Measurements from ENCODE around the gene ATG7. TPM values are rescaled to one million over a fixed set of nuclear protein-coding genes. Genes with fewer than 3 reads are reported as not detected.

Gene ATG7
- total RNA-seq, 3 donors from 2014 or later (not counting 1 experiment from before 2014, with no cell fraction given): 55.3 to 72.9 (median 68.6) TPM

GRCh38 chr3:11536132-11536935 lies 264.1 kb downstream of the ATG7 start:
- no peak for DNase-seq
- ATAC-seq: no peak
- H3K9me3 ChIP-seq (ENCODE audit: control insufficient read depth, insufficient read depth, low read length): no peaks in the 10 kb centered on the region
- H3K27ac ChIP-seq (ENCODE audit: low read length): no peak overlapping the region
- Mint-ChIP-seq H3K4me1 (peaks cover 5 to 14% of the 10 kb centered on the region in 2 donors), H3K4me3 (no peak overlapping the region), H3K9me3 (no peaks in the 10 kb centered on the region), H3K27me3 (ENCODE audit: low read depth in 2 of 2) (no peaks in the 10 kb centered on the region), H3K27ac (no peak overlapping the region), H3K36me3 (no peaks in the 10 kb centered on the region)
- no peaks in the 10 kb centered on the region for H3K27me3 ChIP-seq (ENCODE audit: control insufficient read depth, insufficient read depth, low read length)
- no peak overlapping the region for H3K4me3 ChIP-seq (ENCODE audit: low read length)
- intact Hi-C loops (cut with micrococcal nuclease): no loop called here
- H3K36me3 ChIP-seq (ENCODE audit: control insufficient read depth, insufficient read depth, low read length): peaks cover 2% of the 10 kb centered on the region
- no peak for TF ChIP-seq CTCF (IDR thresholded peaks at IDR 0.05)
- WGBS (ENCODE audit: insufficient coverage): 96% methylated on average over 23 of the region's 23 CpGs
- H3K4me1 ChIP-seq (ENCODE audit: control insufficient read depth, insufficient read depth, low read length): no peaks in the 10 kb centered on the region

GRCh38 chr3:11536936-11537612 lies 264.9 kb downstream of the ATG7 start:
- no peaks in the 10 kb centered on the region for H3K27me3 ChIP-seq (ENCODE audit: control insufficient read depth, insufficient read depth, low read length)
- H3K27ac Mint-ChIP-seq: peak overlapping the region in 1 of 2 donors; percentile 4
- no peak for TF ChIP-seq CTCF (IDR thresholded peaks at IDR 0.05)
- DNase-seq (no peak), ATAC-seq (no peak)
- H3K27me3 Mint-ChIP-seq (ENCODE audit: low read depth in 2 of 2): no peaks in the 10 kb centered on the region
- H3K9me3 ChIP-seq (ENCODE audit: control insufficient read depth, insufficient read depth, low read length): no peaks in the 10 kb centered on the region
- no peak overlapping the region for H3K27ac ChIP-seq (ENCODE audit: low read length)
- peaks cover under 1% of the 10 kb centered on the region for H3K36me3 ChIP-seq (ENCODE audit: control insufficient read depth, insufficient read depth, low read length)
- 93% methylated on average over 11 of the region's 12 CpGs for WGBS (ENCODE audit: insufficient coverage)
- intact Hi-C loops (cut with micrococcal nuclease): no loop called here
- H3K4me1 Mint-ChIP-seq: peaks cover 2 to 11% of the 10 kb centered on the region in 2 donors
- no peak overlapping the region for H3K4me3 Mint-ChIP-seq
- no peaks in the 10 kb centered on the region for H3K9me3 Mint-ChIP-seq
- H3K4me3 ChIP-seq (ENCODE audit: low read length): no peak overlapping the region
- no peaks in the 10 kb centered on the region for H3K4me1 ChIP-seq (ENCODE audit: control insufficient read depth, insufficient read depth, low read length)
- no peaks in the 10 kb centered on the region for H3K36me3 Mint-ChIP-seq

- no peaks in the 10 kb centered on the region for H3K36me3 Mint-ChIP-seq
- no peak overlapping the region for H3K4me3 ChIP-seq (ENCODE audit: low read length)
- H3K4me3 Mint-ChIP-seq: no peak overlapping the region
- H3K9me3 Mint-ChIP-seq: no peaks in the 10 kb centered on the region
- H3K27me3 ChIP-seq (ENCODE audit: control insufficient read depth, insufficient read depth, low read length): no peaks in the 10 kb centered on the region
- H3K4me1 ChIP-seq (ENCODE audit: control insufficient read depth, insufficient read depth, low read length): no peaks in the 10 kb centered on the region
- intact Hi-C loops (cut with micrococcal nuclease): no loop called here
- H3K36me3 ChIP-seq (ENCODE audit: control insufficient read depth, insufficient read depth, low read length): no peaks in the 10 kb centered on the region
- 73% methylated on average over 1 of the region's 3 CpGs for WGBS (ENCODE audit: insufficient coverage)
- ATAC-seq (no peak), DNase-seq (no peak)
- no peak for TF ChIP-seq CTCF (IDR thresholded peaks at IDR 0.05)
- no peaks in the 10 kb centered on the region for H3K9me3 ChIP-seq (ENCODE audit: control insufficient read depth, insufficient read depth, low read length)
- no peak overlapping the region for H3K27ac Mint-ChIP-seq
- peaks cover 0 to 12% of the 10 kb centered on the region in 2 donors for H3K4me1 Mint-ChIP-seq
- no peak overlapping the region for H3K27ac ChIP-seq (ENCODE audit: low read length)
- no peaks in the 10 kb centered on the region for H3K27me3 Mint-ChIP-seq (ENCODE audit: low read depth in 2 of 2)
Measured at GRCh38 chr3:11538581-11538980, 266.4 kb downstream of the ATG7 start.

All from natural killer cell (primary cell).